Liver (tissue), 9 donors: ENCODE data around the gene ATPAF1. TPM values are rescaled to one million over a fixed set of nuclear protein-coding genes. Genes with fewer than 3 reads are reported as not detected.
"Not testable (repeated sequence)": the region's sequence is repeated elsewhere in the genome, so short reads cannot be mapped to it uniquely, and the experiment has no call there.

Experiments
- DNase-seq: peaks from one replicate; pipeline ENCODE4 v3.0.0-alpha.2; 2017; ENCODE audit warnings: low spot score
- H3K27ac ChIP-seq, 2 donors: one replicate each; pipeline ENCODE4 v1.7.0; 2013; ENCODE audit warnings: inconsistent platforms in 2 of 2, low read length in 2 of 2, control low read depth in 1 of 2, low read depth in 1 of 2, mild to moderate bottlenecking in 1 of 2
- H3K27me3 ChIP-seq, 4 donors: one replicate each; pipeline versions ENCODE4 v1.6.1 to v1.7.0; 2013; ENCODE audit warnings: low read length in 3 of 4, inconsistent platforms in 1 of 4, mild to moderate bottlenecking in 1 of 4, moderate library complexity in 1 of 4; ENCODE audit not compliant: control insufficient read depth in 4 of 4, insufficient read depth in 4 of 4
- H3K36me3 ChIP-seq, 4 donors: one replicate each; pipeline versions ENCODE4 v1.6.1 to v1.7.0; 2013; ENCODE audit warnings: low read length in 3 of 4, mild to moderate bottlenecking in 3 of 4, low read depth in 1 of 4, moderate library complexity in 1 of 4; ENCODE audit not compliant: control insufficient read depth in 4 of 4, insufficient read depth in 3 of 4
- H3K4me1 ChIP-seq, 4 donors: one replicate each; pipeline versions ENCODE4 v1.6.1 to v1.7.0; 2013; ENCODE audit warnings: low read length in 3 of 4, mild to moderate bottlenecking in 3 of 4, moderate library complexity in 1 of 4; ENCODE audit not compliant: control insufficient read depth in 4 of 4, insufficient read depth in 4 of 4
- H3K4me3 ChIP-seq, 3 donors: one replicate each; pipeline versions ENCODE4 v1.6.1 to v1.7.0; 2013; ENCODE audit warnings: low read length in 3 of 3, control low read depth in 1 of 3, low read depth in 1 of 3, mild to moderate bottlenecking in 1 of 3
- H3K9ac ChIP-seq, 2 donors: one replicate each; pipeline ENCODE4 v1.7.0; 2013; ENCODE audit warnings: low read length in 2 of 2, mild to moderate bottlenecking in 2 of 2, moderate library complexity in 2 of 2, control low read depth in 1 of 2, low read depth in 1 of 2
- H3K9me3 ChIP-seq, 4 donors: one replicate each; pipeline versions ENCODE4 v1.6.1 to v1.7.0; 2013; ENCODE audit warnings: low read length in 3 of 4; ENCODE audit not compliant: control insufficient read depth in 4 of 4
- EGR1 ChIP-seq, 2 donors: IDR thresholded peaks; 2 replicates each; pipeline ENCODE4 v1.6.1; 2016 to 2018; ENCODE audit warnings: antibody characterized with exemption in 2 of 2, low read depth in 2 of 2
- FOXA1 ChIP-seq: IDR thresholded peaks from 2 replicates; pipeline ENCODE4 v1.6.1; 2016; ENCODE audit warnings: antibody characterized with exemption
- JUND ChIP-seq, 2 donors: IDR thresholded peaks; 2 replicates each; pipeline ENCODE4 v1.6.1; 2016; ENCODE audit warnings: antibody characterized with exemption in 2 of 2
- RXRA ChIP-seq, 2 donors: IDR thresholded peaks; 2 replicates each; pipeline ENCODE4 v1.6.1; 2017 to 2018; ENCODE audit warnings: antibody characterized with exemption in 2 of 2, mild to moderate bottlenecking in 1 of 2
- TAF1 ChIP-seq: conservative IDR thresholded peaks from 2 replicates; pipeline ENCODE4 v1.6.1; 2016; ENCODE audit warnings: antibody characterized with exemption, mild to moderate bottlenecking
- WGBS: extraction: QIAGEN DNeasy Blood & Tissue Kit; methylation state at CpG from one replicate; pipeline ENCODE4 v1.1.7; 2013; 5-methylcytosine and 5-hydroxymethylcytosine counted together
- polyA plus RNA-seq, 2 donors: library from polyadenylated mRNA; stranded (reverse) in 1 of 2; unstranded in 1 of 2; fragments of 200-250 nt in 1 of 2; fragments of >200 nt in 1 of 2; fragmentation: Nextera tagmentation in 1 of 2; extraction: Ambion mirVana in 1 of 2; gene quantifications; one replicate each; pipeline versions ENCODE4 v1.2.1 to v1.2.3, GENCODE V29; 2013 to 2015
- total RNA-seq, 2 donors: library from RNA; depleted of rRNA; stranded (reverse); fragments of >200 nt; gene quantifications; one replicate each; pipeline ENCODE4 v1.2.3, GENCODE V29; 2014
- TF ChIP-seq, protein P1 (sequence below): IDR thresholded peaks from 2 replicates; pipeline ENCODE4 v1.6.1; 2016; ENCODE audit warnings: antibody characterized with exemption
- TF ChIP-seq, protein P2 (sequence below): IDR thresholded peaks from 2 replicates; pipeline ENCODE4 v1.6.1; 2016; ENCODE audit warnings: antibody characterized with exemption, mild to moderate bottlenecking
- donor health status: healthy.
- donor health status: healthy.
- donor health status: healthy.
- donor health status: healthy.
- donor health status: healthy.

Gene ATPAF1
- total and polyA plus RNA-seq, 4 donors = 35.3 to 54.1 (median 37.0) TPM

DNA sequence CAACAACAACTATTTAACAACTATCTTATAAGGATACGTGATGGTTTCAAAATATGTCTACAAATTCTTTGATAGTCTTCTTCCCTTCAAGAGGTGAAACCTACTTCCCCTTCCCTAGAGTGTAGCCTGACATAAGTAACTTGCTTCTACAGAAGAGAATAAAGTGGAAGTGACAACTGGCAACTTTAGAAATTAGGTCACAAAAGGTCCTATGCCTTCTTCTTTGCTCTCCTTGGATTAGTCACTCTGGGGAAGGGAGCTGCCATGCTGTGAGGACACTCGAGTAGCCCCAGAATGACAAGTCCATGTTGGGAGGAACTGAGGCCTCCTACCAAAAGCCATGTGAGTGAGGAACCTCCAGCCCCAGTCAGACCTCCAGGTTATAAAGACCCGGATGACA is 31.5 kb upstream of the ATPAF1 start:
- WGBS = 77% methylated on average over 3 of the region's 3 CpGs
- peaks cover 7 to 32% (median 26%) of the 10 kb centered on the region in 4 donors for H3K36me3 ChIP-seq
- H3K27ac ChIP-seq = no peak overlapping the region

DNA sequence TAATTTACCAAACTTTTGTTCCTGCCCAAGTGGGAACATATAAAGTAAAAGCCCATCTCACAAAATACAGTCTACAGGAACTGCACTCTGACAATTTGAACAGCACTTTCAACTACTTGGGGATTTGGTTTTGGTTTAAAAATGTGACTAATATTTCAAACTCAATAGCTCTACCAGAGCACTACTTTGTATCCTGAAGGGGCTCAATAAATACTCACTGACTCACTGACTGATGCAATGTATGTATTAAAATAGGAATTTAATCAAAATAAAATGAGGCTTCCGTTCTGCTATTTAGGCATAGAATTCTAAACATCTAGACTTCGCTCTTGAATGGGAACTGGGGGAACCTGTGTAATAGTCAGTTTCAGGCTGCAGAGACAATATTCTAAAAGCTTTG is 28.9 kb upstream of the ATPAF1 start:
- TF ChIP-seq JUND (IDR thresholded peaks at IDR 0.05) (no peak), FOXA1 (no peak), TAF1 (no peak), EGR1 (IDR thresholded peaks at IDR 0.05; ENCODE audit: low read depth in 2 of 2) (no peak)
- TF ChIP-seq, protein P1, sequence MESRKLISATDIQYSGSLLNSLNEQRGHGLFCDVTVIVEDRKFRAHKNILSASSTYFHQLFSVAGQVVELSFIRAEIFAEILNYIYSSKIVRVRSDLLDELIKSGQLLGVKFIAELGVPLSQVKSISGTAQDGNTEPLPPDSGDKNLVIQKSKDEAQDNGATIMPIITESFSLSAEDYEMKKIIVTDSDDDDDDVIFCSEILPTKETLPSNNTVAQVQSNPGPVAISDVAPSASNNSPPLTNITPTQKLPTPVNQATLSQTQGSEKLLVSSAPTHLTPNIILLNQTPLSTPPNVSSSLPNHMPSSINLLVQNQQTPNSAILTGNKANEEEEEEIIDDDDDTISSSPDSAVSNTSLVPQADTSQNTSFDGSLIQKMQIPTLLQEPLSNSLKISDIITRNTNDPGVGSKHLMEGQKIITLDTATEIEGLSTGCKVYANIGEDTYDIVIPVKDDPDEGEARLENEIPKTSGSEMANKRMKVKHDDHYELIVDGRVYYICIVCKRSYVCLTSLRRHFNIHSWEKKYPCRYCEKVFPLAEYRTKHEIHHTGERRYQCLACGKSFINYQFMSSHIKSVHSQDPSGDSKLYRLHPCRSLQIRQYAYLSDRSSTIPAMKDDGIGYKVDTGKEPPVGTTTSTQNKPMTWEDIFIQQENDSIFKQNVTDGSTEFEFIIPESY = no peak
- H3K9ac ChIP-seq = no peak overlapping the region
- 98% methylated on average over 2 of the region's 2 CpGs for WGBS
- no peak for DNase-seq
- H3K4me3 ChIP-seq = no peak overlapping the region
- no peaks in the 10 kb centered on the region for H3K4me1 ChIP-seq
- H3K27ac ChIP-seq = no peak overlapping the region
- H3K27me3 ChIP-seq = no peaks in the 10 kb centered on the region
- H3K9me3 ChIP-seq = no peaks in the 10 kb centered on the region
- peaks cover 9 to 30% (median 18%) of the 10 kb centered on the region in 4 donors for H3K36me3 ChIP-seq

More for the DNA sequence above, 31.5 kb upstream of the ATPAF1 start:
- Histone ChIP-seq H3K27me3 (no peaks in the 10 kb centered on the region), H3K4me3 (no peak overlapping the region), H3K9ac (no peak overlapping the region), H3K9me3 (no peaks in the 10 kb centered on the region), H3K4me1 (no peaks in the 10 kb centered on the region)
- no peak for DNase-seq
- no peak for TF ChIP-seq RXRA (IDR thresholded peaks at IDR 0.05)
- TF ChIP-seq FOXA1 = no peak
- TF ChIP-seq, protein P2, sequence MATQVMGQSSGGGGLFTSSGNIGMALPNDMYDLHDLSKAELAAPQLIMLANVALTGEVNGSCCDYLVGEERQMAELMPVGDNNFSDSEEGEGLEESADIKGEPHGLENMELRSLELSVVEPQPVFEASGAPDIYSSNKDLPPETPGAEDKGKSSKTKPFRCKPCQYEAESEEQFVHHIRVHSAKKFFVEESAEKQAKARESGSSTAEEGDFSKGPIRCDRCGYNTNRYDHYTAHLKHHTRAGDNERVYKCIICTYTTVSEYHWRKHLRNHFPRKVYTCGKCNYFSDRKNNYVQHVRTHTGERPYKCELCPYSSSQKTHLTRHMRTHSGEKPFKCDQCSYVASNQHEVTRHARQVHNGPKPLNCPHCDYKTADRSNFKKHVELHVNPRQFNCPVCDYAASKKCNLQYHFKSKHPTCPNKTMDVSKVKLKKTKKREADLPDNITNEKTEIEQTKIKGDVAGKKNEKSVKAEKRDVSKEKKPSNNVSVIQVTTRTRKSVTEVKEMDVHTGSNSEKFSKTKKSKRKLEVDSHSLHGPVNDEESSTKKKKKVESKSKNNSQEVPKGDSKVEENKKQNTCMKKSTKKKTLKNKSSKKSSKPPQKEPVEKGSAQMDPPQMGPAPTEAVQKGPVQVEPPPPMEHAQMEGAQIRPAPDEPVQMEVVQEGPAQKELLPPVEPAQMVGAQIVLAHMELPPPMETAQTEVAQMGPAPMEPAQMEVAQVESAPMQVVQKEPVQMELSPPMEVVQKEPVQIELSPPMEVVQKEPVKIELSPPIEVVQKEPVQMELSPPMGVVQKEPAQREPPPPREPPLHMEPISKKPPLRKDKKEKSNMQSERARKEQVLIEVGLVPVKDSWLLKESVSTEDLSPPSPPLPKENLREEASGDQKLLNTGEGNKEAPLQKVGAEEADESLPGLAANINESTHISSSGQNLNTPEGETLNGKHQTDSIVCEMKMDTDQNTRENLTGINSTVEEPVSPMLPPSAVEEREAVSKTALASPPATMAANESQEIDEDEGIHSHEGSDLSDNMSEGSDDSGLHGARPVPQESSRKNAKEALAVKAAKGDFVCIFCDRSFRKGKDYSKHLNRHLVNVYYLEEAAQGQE = no peak

DNA sequence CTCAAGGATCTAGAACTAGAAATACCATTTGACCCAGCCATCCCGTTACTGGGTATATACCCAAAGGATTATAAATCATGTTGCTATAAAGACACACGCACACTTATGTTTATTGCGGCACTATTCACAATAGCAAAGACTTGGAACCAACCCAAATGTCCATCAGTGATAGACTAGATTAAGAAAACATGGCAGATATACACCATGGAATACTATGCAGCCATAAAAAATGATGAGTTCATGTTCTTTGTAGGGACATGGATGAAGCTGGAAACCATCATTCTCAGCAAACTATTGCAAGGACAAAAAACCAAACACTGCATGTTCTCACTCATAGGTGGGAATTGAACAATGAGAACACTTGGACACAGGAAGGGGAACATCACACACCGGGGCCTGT is 26.5 kb upstream of the ATPAF1 start:
- not testable (repeated sequence) for H3K4me3 ChIP-seq, H3K9ac ChIP-seq, H3K4me1 ChIP-seq, H3K27me3 ChIP-seq, H3K27ac ChIP-seq, DNase-seq, H3K9me3 ChIP-seq
- 90% methylated on average over 4 of the region's 4 CpGs for WGBS
- peaks cover 16 to 44% (median 28%) of the 10 kb centered on the region in 4 donors for H3K36me3 ChIP-seq
